K562 (cell line): ENCODE measurements around the gene MRPL32.

ENCODE experiments used
- BMI1 ChIP-seq: fragments of 150-350 bp; IDR thresholded peaks from 2 replicates; pipeline ENCODE4 v1.6.1; 2014; ENCODE audit warnings: low read length
- HIVEP1 ChIP-seq: fragments of 250-450 bp; sonication (Bioruptor Pico); IDR thresholded peaks from 2 replicates; pipeline ENCODE4 v1.4.0; 2020; ENCODE audit warnings: mild to moderate bottlenecking
- SMARCC2 ChIP-seq: fragments of 450-650 bp; IDR thresholded peaks from 2 replicates; pipeline ENCODE4 v1.6.1; 2017; ENCODE audit warnings: antibody characterized with exemption, moderate library complexity, mild to moderate bottlenecking, low read depth
- ZNF589 ChIP-seq: fragments of 200-800 bp; sonication (Bioruptor generic); IDR thresholded peaks from 2 replicates; pipeline ENCODE4 v1.6.1; 2016; ENCODE audit warnings: low read depth, missing genetic modification characterization, missing compliant biosample characterization
- TF ChIP-seq, protein P1 (sequence below), 3 experiments: IDR thresholded peaks in 2 of 3; conservative IDR thresholded peaks in 1 of 3; 2 replicates each; pipeline ENCODE4 v1.5.1; 2011 to 2012; ENCODE audit warnings: low read length in 3 of 3, mild to moderate bottlenecking in 3 of 3, control low read depth in 2 of 3, improper control_type of control experiment in 1 of 3, inconsistent platforms in 1 of 3, low read depth in 1 of 3, mixed read lengths in 1 of 3, moderate library complexity in 1 of 3; ENCODE audit not compliant: insufficient read depth in 2 of 3

DNA sequence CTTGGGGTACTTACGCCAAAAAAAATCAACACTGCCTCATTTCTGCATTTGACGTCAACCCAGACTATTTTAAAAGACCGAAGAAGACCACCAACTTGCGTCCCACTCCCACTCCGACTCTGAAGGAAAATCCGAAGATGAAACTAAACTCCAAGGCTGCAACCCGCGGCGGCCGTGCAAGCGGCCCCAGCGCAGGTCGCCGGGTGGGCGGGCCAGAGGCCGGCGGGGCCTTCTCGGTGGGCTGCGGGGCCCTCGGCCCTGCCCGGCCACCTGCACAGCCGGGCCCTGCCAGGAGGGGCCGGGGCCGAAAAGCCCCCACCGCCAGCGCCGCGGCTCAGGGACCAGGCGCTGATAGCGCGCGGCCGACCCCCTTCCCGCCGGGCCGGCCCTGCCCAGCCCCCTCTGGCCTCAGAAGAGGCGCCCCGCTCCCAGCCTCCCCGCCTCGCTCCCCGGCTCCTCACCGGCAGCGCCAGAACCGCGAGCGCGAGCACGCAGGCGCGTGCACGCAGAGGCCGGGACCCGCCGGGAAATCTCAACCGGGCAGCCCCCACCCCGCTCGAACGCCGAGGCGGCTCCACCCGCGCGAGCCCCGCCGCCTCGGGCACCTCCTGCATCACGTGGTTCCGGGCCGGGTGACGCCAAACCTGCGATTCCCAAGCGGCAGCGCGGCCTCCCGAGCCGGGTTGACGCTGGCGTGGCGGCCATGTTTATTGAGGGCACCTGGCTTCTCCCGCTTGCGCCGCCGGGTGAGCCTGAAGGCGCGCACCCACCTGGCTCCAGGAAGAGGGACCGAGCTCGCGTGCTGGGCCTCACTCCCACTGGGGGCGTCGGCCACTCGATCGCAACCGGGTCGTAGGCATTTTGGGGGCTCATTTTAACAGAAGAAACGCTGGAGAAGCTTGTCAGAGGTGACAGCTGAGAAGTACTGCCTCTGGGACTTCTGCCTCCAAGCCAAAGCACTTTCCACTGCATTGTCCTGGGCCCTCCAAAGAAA is 20.4 kb upstream of the MRPL32 start, which contains the start of gene C7orf25:
- TF ChIP-seq, protein P1, sequence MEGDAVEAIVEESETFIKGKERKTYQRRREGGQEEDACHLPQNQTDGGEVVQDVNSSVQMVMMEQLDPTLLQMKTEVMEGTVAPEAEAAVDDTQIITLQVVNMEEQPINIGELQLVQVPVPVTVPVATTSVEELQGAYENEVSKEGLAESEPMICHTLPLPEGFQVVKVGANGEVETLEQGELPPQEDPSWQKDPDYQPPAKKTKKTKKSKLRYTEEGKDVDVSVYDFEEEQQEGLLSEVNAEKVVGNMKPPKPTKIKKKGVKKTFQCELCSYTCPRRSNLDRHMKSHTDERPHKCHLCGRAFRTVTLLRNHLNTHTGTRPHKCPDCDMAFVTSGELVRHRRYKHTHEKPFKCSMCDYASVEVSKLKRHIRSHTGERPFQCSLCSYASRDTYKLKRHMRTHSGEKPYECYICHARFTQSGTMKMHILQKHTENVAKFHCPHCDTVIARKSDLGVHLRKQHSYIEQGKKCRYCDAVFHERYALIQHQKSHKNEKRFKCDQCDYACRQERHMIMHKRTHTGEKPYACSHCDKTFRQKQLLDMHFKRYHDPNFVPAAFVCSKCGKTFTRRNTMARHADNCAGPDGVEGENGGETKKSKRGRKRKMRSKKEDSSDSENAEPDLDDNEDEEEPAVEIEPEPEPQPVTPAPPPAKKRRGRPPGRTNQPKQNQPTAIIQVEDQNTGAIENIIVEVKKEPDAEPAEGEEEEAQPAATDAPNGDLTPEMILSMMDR (IDR thresholded peaks at IDR 0.05 in 2 of 3, conservative IDR thresholded peaks at IDR 0.05 in 1 of 3; ENCODE audit: insufficient read depth in 2 of 3, low read depth in 1 of 3, low read length in 3 of 3) = peak in 2 of 3 experiments; percentile 20 to 37; a peak in 3 of 6 replicates
- TF ChIP-seq BMI1 = no peak
- no peak for TF ChIP-seq SMARCC2
- 0 out of 2 replicates have a peak, but pooled peaks have one; percentile 68 for TF ChIP-seq ZNF589 (CRISPR knock-in tag)
- no peak for TF ChIP-seq HIVEP1 (CRISPR knock-in tag)
